GM21619 (cell line): Measurements from ENCODE around the gene CCDC9.
A peak's percentile ranks its signal among the peaks of the same experiment; 100 is the strongest.
"Not testable (repeated sequence)": the region's sequence is repeated elsewhere in the genome, so short reads cannot be mapped to it uniquely, and the experiment has no call there.

Source experiments
- ATAC-seq: cut with Tn5 transposase; IDR thresholded peaks from one replicate; pipeline ENCODE4 v1.9.1; 2021; ENCODE audit not compliant: unreplicated experiment

Gene CCDC9

GRCh38 chr19:47231215-47232054, 24.9 kb upstream of the CCDC9 start:
- peak; percentile 26 for ATAC-seq

GRCh38 chr19:47232422-47233211, 23.7 kb upstream of the CCDC9 start:
- no peak for ATAC-seq

- ATAC-seq, result no peak
Observed at GRCh38 chr19:47236072-47236675, 20.2 kb upstream of the CCDC9 start.

DNA sequence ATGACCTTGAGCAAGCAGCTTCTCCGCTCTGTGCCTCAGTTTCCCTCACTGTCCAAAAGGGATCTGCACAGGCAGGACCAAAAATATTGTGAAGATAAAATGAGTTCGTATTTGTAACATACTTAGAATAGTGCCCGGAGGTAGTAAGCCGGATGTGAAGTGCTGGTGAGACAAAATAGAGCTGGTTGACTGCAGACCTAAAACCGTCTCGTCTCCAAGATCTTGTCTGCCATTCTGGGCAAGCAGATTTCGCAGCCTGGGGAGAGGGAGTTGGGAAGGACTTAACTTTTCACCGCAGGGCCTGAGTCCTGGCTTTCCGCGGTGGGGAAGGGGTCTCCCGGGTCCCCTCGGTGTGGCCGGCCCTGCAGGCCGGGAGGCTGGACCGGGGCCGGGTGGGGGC, 17.2 kb upstream of the CCDC9 start:
- ATAC-seq, result no peak

- no peak for ATAC-seq
Observed at GRCh38 chr19:47239610-47240296, 16.6 kb upstream of the CCDC9 start.

- ATAC-seq, result no peak
Observed at GRCh38 chr19:47240556-47240955, 15.8 kb upstream of the CCDC9 start.

- ATAC-seq, result no peak
Observed at GRCh38 chr19:47240996-47241918, 15.1 kb upstream of the CCDC9 start.

- ATAC-seq, result no peak
Observed at GRCh38 chr19:47241919-47242577, 14.3 kb upstream of the CCDC9 start.

DNA sequence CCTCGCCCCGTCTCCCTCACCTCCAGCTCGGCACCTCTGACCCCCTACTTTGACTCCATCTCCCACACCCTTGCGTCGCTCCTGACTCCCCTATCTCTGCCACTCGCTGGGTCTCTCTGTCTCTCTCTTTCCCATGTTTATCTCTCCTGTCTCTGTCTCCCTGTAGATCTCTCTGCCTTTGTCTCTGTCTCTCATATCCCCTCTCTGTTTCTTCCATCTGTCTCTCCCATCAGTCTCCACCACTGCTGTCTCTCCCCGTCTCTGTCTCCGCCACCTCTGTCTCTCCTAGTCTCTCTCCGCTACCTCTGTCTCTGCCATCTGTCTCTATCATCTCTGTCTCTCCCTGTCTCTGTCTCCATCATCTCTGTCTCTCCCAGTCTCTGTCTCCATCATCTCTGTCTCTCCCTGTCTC, 13.0 kb upstream of the CCDC9 start:
- ATAC-seq, result no peak

DNA sequence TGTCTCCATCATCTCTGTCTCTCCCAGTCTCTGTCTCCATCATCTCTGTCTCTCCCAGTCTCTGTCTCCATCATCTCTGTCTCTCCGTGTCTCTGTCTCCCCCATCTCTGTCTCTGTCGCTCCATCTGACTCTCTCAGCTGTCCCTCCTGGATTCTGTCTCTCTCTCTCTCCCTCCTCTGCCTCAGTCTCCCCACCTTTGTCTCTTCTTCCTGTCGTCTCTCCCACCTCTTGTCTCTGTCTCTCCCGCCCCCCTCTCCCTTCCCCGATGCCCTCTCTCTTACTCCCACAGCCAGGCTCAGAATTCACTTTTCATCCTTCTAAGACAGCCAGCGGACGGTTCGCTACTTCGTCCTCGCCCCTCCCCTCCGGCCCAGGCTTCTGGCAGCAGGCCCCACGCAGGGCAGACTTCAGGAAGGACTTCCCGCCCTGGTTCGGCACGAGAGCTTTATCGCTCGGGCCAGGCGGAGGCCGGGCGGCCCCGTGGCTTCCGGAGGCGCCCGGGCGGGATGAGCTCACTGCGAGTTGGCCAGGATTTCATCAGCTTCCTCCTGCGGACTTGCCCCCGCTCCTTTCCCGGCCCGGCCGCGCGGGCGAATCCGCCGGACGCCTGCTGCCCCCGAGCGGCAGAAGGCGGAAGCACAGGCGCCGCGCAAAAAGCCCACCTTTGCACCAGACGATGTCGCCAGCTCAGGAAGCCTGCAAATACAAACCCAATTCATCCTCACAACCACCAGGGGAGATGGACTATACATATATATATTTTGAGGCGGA, 12.4 kb upstream of the CCDC9 start:
- ATAC-seq, result peak; percentile 69

DNA sequence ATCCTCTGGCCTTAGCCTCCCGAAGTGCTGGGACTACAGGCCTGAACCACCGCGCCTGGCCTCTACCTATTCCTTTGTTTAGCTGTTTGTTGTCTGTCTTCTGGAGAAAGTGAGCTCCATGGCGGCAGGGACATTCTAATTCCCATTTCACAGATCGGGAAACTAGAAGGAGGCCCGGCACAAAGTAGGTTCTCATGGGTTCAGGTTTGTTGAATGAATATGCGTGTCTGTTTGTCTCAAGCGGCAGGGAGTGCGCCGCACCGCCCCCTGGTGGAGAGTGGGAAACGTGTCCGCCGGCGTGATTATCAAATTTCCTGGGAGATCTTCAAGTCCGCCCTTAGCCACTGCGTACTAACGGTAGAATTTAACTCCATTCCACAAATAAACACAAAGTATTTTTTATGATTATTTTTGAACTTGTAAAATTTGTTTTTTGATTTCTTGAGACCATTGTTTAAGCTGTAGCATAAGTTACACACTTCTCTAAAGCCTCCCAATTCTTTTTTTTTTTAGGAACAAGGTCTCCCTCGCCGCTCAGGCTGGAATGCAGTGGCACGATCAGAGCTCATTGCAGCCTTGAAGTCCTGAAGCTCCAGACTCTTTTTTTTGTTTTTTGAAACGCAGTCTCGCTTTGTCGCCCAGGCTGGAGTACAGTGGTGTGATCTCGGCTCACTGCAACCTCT, 8.9 kb upstream of the CCDC9 start:
- ATAC-seq, result no peak

DNA sequence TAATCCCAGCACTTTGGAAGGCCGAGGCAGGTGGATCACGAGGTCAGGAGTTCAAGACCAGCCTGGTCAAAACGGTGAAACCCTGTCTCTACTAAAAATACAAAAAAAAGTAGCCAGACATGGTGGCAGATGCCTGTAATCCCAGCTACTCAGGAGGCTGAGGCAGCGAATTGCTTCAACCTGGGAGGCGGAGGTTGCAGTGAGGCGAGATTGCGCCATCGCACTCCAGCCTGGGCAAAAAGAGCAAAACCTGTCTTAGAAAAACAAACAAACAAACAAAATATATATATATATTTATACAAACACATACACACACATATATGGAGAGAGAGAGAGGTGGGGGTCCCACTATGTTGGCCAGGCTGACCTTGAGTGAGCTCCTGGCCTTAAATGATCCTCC, 3.3 kb upstream of the CCDC9 start:
- not testable (repeated sequence) for ATAC-seq

DNA sequence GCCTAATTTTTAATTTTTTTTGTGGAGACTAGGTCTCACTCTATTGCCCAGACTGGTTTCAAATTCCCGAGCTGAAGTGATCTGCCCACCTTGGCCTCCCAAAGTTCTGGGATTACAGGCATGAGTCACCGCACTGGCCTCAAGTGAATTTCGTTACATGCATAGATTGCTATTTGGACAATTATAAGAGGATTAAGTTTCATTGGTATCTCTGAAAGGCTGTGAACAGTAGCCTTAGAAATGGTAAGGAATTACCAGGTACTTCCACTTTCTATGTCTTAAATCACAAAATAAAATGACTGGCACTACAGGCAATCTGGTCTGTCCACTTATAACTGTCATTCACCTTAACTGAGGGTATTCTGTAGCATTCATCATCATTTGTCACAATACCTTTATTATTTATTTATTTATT, 2.9 kb upstream of the CCDC9 start:
- ATAC-seq, result no peak

GRCh38 chr19:47253970-47254369, 2.4 kb upstream of the CCDC9 start:
- ATAC-seq, result no peak

DNA sequence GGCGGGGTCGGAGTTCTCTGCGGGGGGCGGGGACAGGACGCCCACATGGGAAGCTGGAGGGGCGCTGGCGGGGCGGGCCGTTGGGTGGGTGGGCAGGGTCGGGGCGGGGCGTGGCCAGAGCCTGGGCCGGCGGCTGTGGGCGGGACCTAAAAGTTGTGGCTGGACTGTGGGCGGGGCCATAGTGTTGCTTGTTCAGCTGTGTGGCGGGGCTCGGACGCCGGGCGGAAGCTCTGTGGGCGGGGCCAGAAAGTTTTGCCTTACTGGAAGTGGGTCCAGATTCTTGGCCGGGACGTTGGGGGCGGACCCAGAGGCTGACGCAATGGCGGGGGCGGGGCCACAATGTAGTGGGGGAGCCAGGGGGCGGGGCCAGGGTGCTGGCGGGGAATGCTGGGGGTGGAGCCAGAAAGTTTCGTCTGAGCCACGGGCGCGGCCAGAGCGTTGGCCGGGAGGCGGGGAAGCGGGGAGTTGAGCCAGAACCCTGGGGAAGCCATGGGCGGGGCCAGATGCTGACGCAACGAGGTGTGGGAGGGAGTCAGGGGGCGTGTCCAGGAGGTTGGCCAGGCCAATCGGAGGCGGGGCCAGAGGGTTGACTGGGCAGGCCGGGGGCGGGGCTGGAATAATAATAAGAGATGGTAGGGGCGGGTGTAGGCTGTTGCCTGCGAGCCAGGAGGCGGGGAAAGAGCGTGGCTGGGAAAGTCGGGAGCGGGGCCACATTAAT, 527 bp downstream of the CCDC9 start:
- peak; percentile 64 for ATAC-seq

- ATAC-seq, result peak; percentile 4
Observed at GRCh38 chr19:47257411-47258169, 1.3 kb downstream of the CCDC9 start.

GRCh38 chr19:47258434-47258833, 2.1 kb downstream of the CCDC9 start:
- ATAC-seq, result no peak
